Vagina (tissue), 2 donors: ENCODE results near the gene RANBP10. TPM values are rescaled to one million over a fixed set of nuclear protein-coding genes. Genes with fewer than 3 reads are reported as not detected.

Experiments used
- DNase-seq, 2 donors: peaks; one replicate each; pipeline ENCODE4 v3.0.0-alpha.2; 2017; ENCODE audit errors: extremely low spot score in 2 of 2
- H3K27ac ChIP-seq: fragments of 200-600 bp; sonication (generic); one replicate; pipeline ENCODE4 v1.5.1; 2019
- H3K27me3 ChIP-seq: fragments of 200-600 bp; sonication (generic); one replicate; pipeline ENCODE4 v1.5.1; 2019
- H3K36me3 ChIP-seq, 2 donors: fragments of 200-600 bp; sonication (generic); one replicate each; pipeline ENCODE4 v1.5.1; 2017 to 2019
- H3K4me1 ChIP-seq: fragments of 200-600 bp; sonication (generic); one replicate; pipeline ENCODE4 v1.5.1; 2019
- H3K4me3 ChIP-seq, 2 donors: fragments of 200-600 bp; sonication (generic); 1 replicate in 1 of 2; 2 replicates in 1 of 2; pipeline ENCODE4 v1.5.1; 2016 to 2019
- H3K9me3 ChIP-seq: fragments of 200-600 bp; sonication (generic); one replicate; pipeline ENCODE4 v1.5.1; 2019
- POLR2A ChIP-seq, 2 donors: fragments of 450-650 bp; IDR thresholded peaks; one replicate each; pipeline ENCODE4 v1.6.1; 2017; ENCODE audit warnings: antibody characterized with exemption in 2 of 2, mild to moderate bottlenecking in 2 of 2, moderate library complexity in 2 of 2
- POLR2AphosphoS5 ChIP-seq, 2 donors: sonication (generic); formaldehyde crosslinking; IDR thresholded peaks; one replicate each; pipeline ENCODE4 v1.9.0; 2017; ENCODE audit warnings: antibody characterized with exemption in 2 of 2, mild to moderate bottlenecking in 2 of 2, low read depth in 1 of 2; ENCODE audit not compliant: insufficient read depth in 1 of 2
- intact Hi-C: fragments of 100-400 bp; cut with DNase I; formaldehyde crosslinking; loops from one replicate; pipeline ENCODE4 v1.15.1; 2023
- total RNA-seq: library from RNA; depleted of rRNA; stranded (reverse); fragments of >200 nt; gene quantifications from one replicate; pipeline ENCODE4 v1.2.3, GENCODE V29; 2016
- TF ChIP-seq, protein P1 (sequence below), 3 experiments: fragments of 450-650 bp in 2 of 3; fragments of 200-600 bp in 1 of 3; sonication (generic) in 1 of 3; IDR thresholded peaks; one replicate each; pipeline ENCODE4 v1.5.1; 2017 to 2019; ENCODE audit warnings: antibody characterized with exemption in 3 of 3, mild to moderate bottlenecking in 2 of 3, moderate library complexity in 2 of 3

The RANBP10 gene
- total RNA-seq, 1 donor from 2014 or later = 17.9 TPM

DNA sequence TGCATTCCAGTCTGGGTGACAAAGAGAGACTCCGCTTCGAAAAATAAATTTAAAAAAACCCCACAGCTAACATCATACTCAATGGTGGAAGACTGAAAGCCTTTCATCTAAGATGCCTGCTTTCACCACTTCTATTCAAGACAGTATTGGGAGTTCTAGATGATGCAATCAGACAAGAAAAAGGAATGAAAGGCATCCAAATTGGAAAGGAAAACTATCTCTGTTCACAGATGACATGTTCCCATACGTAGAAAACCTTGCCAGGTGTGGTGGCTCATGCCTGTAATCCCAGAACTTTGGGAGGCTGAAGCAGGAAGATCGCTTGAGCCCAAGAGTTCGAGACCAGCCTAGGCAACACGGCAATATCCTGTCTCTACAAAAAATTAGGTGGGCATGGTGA lies 31.1 kb downstream of the RANBP10 start:
- TF ChIP-seq POLR2A (IDR thresholded peaks at IDR 0.05) (no peak), POLR2AphosphoS5 (IDR thresholded peaks at IDR 0.05; ENCODE audit: insufficient read depth in 1 of 2, low read depth in 1 of 2) (no peak)
- TF ChIP-seq, protein P1, sequence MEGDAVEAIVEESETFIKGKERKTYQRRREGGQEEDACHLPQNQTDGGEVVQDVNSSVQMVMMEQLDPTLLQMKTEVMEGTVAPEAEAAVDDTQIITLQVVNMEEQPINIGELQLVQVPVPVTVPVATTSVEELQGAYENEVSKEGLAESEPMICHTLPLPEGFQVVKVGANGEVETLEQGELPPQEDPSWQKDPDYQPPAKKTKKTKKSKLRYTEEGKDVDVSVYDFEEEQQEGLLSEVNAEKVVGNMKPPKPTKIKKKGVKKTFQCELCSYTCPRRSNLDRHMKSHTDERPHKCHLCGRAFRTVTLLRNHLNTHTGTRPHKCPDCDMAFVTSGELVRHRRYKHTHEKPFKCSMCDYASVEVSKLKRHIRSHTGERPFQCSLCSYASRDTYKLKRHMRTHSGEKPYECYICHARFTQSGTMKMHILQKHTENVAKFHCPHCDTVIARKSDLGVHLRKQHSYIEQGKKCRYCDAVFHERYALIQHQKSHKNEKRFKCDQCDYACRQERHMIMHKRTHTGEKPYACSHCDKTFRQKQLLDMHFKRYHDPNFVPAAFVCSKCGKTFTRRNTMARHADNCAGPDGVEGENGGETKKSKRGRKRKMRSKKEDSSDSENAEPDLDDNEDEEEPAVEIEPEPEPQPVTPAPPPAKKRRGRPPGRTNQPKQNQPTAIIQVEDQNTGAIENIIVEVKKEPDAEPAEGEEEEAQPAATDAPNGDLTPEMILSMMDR (IDR thresholded peaks at IDR 0.05) = no peak
- H3K4me1 ChIP-seq = peaks cover 33% of the 10 kb centered on the region
- no peaks in the 10 kb centered on the region for H3K9me3 ChIP-seq
- no peak overlapping the region for H3K27ac ChIP-seq
- H3K36me3 ChIP-seq = peaks cover 0 to 13% of the 10 kb centered on the region in 2 donors
- H3K27me3 ChIP-seq = no peaks in the 10 kb centered on the region
- DNase-seq = no peak
- H3K4me3 ChIP-seq = no peak overlapping the region
- intact Hi-C loops = no loop called here

DNA sequence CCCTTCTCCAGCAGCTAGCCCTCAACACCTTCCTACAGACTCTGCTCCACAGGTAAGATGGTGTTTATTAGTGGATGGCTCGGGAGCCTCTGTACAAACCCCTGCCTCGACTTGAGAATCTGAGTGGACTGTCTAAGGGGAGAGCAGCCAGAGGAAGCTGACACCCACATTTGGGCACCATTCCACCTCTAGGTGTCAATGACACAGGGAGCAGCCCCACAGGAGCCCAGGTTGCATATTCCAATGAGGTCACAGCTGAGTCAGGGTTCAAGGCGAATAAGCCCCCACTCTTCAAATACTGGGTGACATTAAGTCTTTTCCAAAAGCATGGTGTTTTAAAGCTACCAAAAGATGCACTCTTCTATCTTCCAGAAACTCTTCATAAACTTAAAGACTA lies 31.9 kb downstream of the RANBP10 start:
- H3K27ac ChIP-seq = no peak overlapping the region
- intact Hi-C loops = no loop called here
- H3K4me3 ChIP-seq = no peak overlapping the region
- no peaks in the 10 kb centered on the region for H3K9me3 ChIP-seq
- peaks cover 26% of the 10 kb centered on the region for H3K4me1 ChIP-seq
- H3K27me3 ChIP-seq = no peaks in the 10 kb centered on the region
- no peak for DNase-seq
- TF ChIP-seq POLR2AphosphoS5 (IDR thresholded peaks at IDR 0.05; ENCODE audit: insufficient read depth in 1 of 2, low read depth in 1 of 2) (no peak), POLR2A (IDR thresholded peaks at IDR 0.05) (no peak)
- TF ChIP-seq, protein P1 (IDR thresholded peaks at IDR 0.05) = no peak
- peaks cover 0 to 13% of the 10 kb centered on the region in 2 donors for H3K36me3 ChIP-seq

DNA sequence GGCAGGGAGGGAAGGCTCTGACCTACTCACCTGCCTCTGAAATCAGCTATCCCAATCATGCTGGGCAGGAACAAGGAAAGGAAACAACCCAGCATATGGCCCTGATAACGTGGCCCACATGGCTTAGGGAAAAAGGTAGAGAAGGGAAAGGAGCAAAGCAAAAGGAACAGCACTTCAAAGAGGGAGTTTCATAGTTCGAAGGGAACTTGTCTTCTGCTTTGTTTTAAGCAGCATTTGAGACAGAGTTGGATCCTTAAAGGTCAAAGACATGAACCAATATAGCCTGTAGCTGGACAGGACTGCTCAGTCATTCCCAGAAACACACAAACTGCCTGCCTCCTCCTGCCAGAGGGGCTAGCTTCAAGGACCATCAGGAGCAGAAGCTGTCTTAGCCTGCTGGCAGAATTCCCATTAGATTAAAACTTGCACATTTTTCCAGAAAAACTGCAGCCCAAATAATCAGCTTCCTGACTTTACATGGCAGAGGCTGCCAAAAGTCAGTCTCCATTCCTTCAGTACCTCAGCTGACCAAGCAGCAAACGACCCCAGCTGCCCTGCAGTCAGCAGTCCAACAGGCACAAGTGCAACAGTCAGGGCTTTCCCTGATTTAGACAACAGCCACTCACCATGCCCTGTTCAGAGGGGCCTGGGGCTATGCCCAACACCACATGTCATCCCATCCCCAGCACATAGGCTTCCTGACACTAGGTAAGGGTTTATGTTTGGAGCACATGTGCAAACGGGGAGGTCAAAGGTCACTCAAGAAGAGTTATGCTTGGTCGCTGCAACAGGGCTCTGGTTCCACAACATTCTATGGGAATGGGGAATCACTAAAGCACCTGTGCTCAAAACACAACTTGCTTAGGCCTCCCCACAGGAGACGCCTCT lies 32.5 kb downstream of the RANBP10 start:
- TF ChIP-seq POLR2A (IDR thresholded peaks at IDR 0.05) (no peak), POLR2AphosphoS5 (IDR thresholded peaks at IDR 0.05; ENCODE audit: insufficient read depth in 1 of 2, low read depth in 1 of 2) (no peak)
- TF ChIP-seq, protein P1 (IDR thresholded peaks at IDR 0.05) = no peak
- H3K4me3 ChIP-seq = no peak overlapping the region
- H3K27ac ChIP-seq = no peak overlapping the region
- H3K4me1 ChIP-seq = peaks cover 26% of the 10 kb centered on the region
- no peaks in the 10 kb centered on the region for H3K27me3 ChIP-seq
- H3K36me3 ChIP-seq = peaks cover 0 to 13% of the 10 kb centered on the region in 2 donors
- intact Hi-C loops = no loop called here
- DNase-seq = no peak
- no peaks in the 10 kb centered on the region for H3K9me3 ChIP-seq

DNA sequence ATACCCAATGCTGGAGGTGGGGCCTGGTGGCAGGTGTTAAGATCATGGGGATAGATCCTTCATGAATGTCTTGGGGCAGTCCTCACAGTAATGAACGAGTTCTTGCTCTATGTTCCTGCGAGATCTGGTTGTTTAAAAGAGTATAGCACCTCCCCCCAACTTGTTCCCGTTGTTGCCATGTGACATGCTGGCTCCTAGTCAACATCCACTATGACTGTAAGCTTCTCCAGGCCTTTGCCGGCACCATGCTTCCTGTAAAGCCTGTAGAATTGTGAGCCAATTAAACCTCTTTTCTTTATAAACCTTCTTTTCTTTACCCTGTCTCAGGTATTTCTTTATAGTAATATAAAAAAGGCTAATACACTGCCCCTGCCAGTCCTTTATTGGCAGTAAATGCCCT lies 33.3 kb downstream of the RANBP10 start:
- Histone ChIP-seq H3K4me1 (peaks cover 26% of the 10 kb centered on the region), H3K27me3 (no peaks in the 10 kb centered on the region), H3K27ac (no peak overlapping the region), H3K9me3 (no peaks in the 10 kb centered on the region), H3K36me3 (peaks cover 0 to 13% of the 10 kb centered on the region in 2 donors), H3K4me3 (no peak overlapping the region)
- intact Hi-C loops = no loop called here
- no peak for DNase-seq
- TF ChIP-seq, protein P1 (IDR thresholded peaks at IDR 0.05) = no peak
- TF ChIP-seq POLR2A (IDR thresholded peaks at IDR 0.05) (no peak), POLR2AphosphoS5 (IDR thresholded peaks at IDR 0.05; ENCODE audit: insufficient read depth in 1 of 2, low read depth in 1 of 2) (no peak)
